SK-N-SH treated with all-trans-retinoic acid at 6 μM for 48 hours (cell line): Measurements from ENCODE around the gene CCDC188.
A peak's percentile ranks its signal among the peaks of the same experiment; 100 is the strongest.

ENCODE experiments used
- ATAC-seq: fragments of 200-7000 bp; cut with Tn5 transposase; 3 replicates; pipeline ENCODE4 v1.9.1; 2020; ENCODE audit warnings: mild to moderate bottlenecking, moderate library complexity
- ARNTL ChIP-seq: fragments of 450-650 bp; formaldehyde crosslinking; IDR thresholded peaks from 2 replicates; pipeline ENCODE4 v1.5.0; 2020; ENCODE audit warnings: low read depth, mild to moderate bottlenecking, moderate library complexity, borderline replicate concordance
- BACH2 ChIP-seq: fragments of 250-450 bp; sonication (Bioruptor Pico); IDR thresholded peaks from 2 replicates; pipeline ENCODE4 v1.9.0; 2021; ENCODE audit warnings: mild to moderate bottlenecking, borderline replicate concordance
- CSDC2 ChIP-seq: fragments of 250-450 bp; sonication (Bioruptor Pico); IDR thresholded peaks from 2 replicates; pipeline ENCODE4 v1.5.0; 2020; ENCODE audit warnings: mild to moderate bottlenecking, moderate library complexity
- OSR1 ChIP-seq: fragments of 250-450 bp; sonication (Bioruptor Pico); IDR thresholded peaks from 2 replicates; pipeline ENCODE4 v1.8.0; 2022; ENCODE audit warnings: moderate library complexity, mild to moderate bottlenecking, inconsistent platforms
- PPARA ChIP-seq: fragments of 250-450 bp; sonication (Bioruptor Pico); IDR thresholded peaks from 2 replicates; pipeline ENCODE4 v1.5.0; 2020; ENCODE audit warnings: mild to moderate bottlenecking, borderline replicate concordance
- RARB ChIP-seq: fragments of 250-450 bp; sonication (Bioruptor Pico); IDR thresholded peaks from 2 replicates; pipeline ENCODE4 v1.8.0; 2021; ENCODE audit warnings: mild to moderate bottlenecking, moderate library complexity
- SNAI2 ChIP-seq: fragments of 250-450 bp; sonication (Bioruptor Pico); IDR thresholded peaks from 2 replicates; pipeline ENCODE4 v1.5.0; 2020; ENCODE audit warnings: mild to moderate bottlenecking, moderate library complexity
- TCF4 ChIP-seq: fragments of 250-450 bp; sonication (Bioruptor Pico); IDR thresholded peaks from 2 replicates; pipeline ENCODE4 v1.8.0; 2021; ENCODE audit warnings: mild to moderate bottlenecking, moderate library complexity, borderline replicate concordance
- TOX ChIP-seq: fragments of 250-450 bp; sonication (Bioruptor Pico); IDR thresholded peaks from 2 replicates; pipeline ENCODE4 v1.8.0; 2021; ENCODE audit warnings: mild to moderate bottlenecking, moderate library complexity, borderline replicate concordance
- ZC3H10 ChIP-seq: fragments of 250-450 bp; sonication (Bioruptor Pico); IDR thresholded peaks from 2 replicates; pipeline ENCODE4 v1.5.1; 2021; ENCODE audit warnings: mild to moderate bottlenecking, moderate library complexity
- ZFP3 ChIP-seq: fragments of 250-450 bp; sonication (Bioruptor Pico); IDR thresholded peaks from 2 replicates; pipeline ENCODE4 v1.5.0; 2020; ENCODE audit warnings: mild to moderate bottlenecking, moderate library complexity
- ZFP30 ChIP-seq: fragments of 450-650 bp; formaldehyde crosslinking; IDR thresholded peaks from 2 replicates; pipeline ENCODE4 v1.5.0; 2022; ENCODE audit warnings: mild to moderate bottlenecking, moderate library complexity
- ZNF70 ChIP-seq: fragments of 450-650 bp; formaldehyde crosslinking; IDR thresholded peaks from 2 replicates; pipeline ENCODE4 v1.5.0; 2020; ENCODE audit warnings: mild to moderate bottlenecking, moderate library complexity
- TF ChIP-seq, protein P1 (sequence below): fragments of 250-450 bp; sonication (Bioruptor Pico); IDR thresholded peaks from 2 replicates; pipeline ENCODE4 v1.8.0; 2021; ENCODE audit warnings: low read depth, mild to moderate bottlenecking, moderate library complexity, borderline replicate concordance
- TF ChIP-seq, protein P2 (sequence below): fragments of 250-450 bp; sonication (Bioruptor Pico); IDR thresholded peaks from 2 replicates; pipeline ENCODE4 v1.5.1; 2020; ENCODE audit warnings: low read depth, mild to moderate bottlenecking, moderate library complexity
- TF ChIP-seq, protein P3 (sequence below): fragments of 250-450 bp; sonication (Bioruptor Pico); IDR thresholded peaks from 2 replicates; pipeline ENCODE4 v1.8.0; 2020; ENCODE audit warnings: mild to moderate bottlenecking, moderate library complexity, borderline replicate concordance
- TF ChIP-seq, protein P4 (sequence below): fragments of 250-450 bp; sonication (Bioruptor Pico); IDR thresholded peaks from 2 replicates; pipeline ENCODE4 v1.5.1; 2021; ENCODE audit warnings: mild to moderate bottlenecking, moderate library complexity

The CCDC188 gene

DNA sequence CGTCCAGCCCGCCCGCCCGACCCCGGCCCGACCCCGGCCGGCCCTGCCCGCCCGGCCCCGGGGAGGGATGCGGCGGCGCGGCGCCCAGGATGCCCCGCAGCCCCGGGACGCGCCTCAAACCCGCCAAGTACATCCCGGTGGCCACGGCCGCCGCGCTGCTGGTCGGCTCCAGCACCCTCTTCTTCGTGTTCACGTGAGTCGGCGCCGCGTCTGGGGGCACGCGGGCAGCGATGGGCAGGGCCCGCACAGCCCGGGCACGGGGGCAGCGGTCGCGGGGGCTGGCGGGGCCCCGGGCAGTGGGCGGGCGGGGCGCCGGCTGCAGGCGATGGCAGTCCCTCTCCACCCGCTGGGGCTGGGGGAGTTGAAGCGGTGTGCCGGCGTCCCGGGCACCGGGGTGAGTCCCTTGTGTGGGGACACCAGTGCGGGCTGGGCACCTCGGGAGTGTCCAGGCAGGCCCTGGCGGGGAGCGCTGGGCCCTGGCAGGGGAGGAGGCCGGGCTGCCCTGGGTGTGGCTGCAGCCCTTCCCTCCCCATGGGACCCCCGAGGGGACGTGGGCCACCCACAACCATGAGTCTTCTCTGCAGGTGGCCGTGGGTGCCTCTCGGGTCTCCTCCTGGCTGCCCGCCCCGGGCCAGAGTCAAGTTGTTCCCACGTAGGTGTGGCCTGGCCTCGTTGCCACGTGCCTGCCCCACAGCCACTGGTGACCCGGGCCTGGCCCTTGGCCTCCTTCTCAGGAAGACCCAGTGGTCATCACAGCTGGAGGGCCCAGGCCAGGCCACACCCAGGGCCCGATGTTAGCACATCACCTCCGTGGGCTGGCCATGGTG, 18.8 kb downstream of the CCDC188 start:
- ATAC-seq: 0 out of 3 replicates have a peak, but pooled peaks have one; percentile 1
- TF ChIP-seq BACH2 (no peak), ZFP3 (CRISPR knock-in tag) (no peak), ZFP30 (CRISPR knock-in tag) (no peak), ZC3H10 (no peak), CSDC2 (CRISPR knock-in tag) (no peak)
- TF ChIP-seq, protein P1, sequence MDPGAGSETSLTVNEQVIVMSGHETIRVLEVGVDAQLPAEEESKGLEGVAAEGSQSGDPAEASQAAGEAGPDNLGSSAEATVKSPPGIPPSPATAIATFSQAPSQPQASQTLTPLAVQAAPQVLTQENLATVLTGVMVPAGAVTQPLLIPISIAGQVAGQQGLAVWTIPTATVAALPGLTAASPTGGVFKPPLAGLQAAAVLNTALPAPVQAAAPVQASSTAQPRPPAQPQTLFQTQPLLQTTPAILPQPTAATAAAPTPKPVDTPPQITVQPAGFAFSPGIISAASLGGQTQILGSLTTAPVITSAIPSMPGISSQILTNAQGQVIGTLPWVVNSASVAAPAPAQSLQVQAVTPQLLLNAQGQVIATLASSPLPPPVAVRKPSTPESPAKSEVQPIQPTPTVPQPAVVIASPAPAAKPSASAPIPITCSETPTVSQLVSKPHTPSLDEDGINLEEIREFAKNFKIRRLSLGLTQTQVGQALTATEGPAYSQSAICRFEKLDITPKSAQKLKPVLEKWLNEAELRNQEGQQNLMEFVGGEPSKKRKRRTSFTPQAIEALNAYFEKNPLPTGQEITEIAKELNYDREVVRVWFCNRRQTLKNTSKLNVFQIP (CRISPR knock-in tag): no peak
- TF ChIP-seq, all 23 proteins: peak for 0

DNA sequence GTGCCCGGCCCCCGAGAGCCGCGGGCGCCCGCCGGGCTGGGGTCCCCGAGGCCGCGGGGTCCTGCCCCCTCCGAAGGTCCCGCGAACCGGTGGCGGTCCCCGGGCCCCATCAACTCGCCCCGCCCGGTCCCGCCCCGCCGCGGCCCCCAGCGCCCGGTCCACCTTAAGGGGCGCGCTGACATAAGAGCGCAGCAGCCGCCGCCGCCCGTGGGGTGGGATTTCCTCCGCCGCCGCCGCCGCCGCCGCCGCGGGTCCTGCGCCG, 19.3 kb downstream of the CCDC188 start, which contains the start of gene ZDHHC8:
TSS of gene ZDHHC8 (plus strand) at position 208 of the 262 bp plus-strand sequence. CDS start 144 bp downstream, outside the sequence.
- TF ChIP-seq BACH2 (no peak), ZFP30 (CRISPR knock-in tag) (no peak), SNAI2 (CRISPR knock-in tag) (no peak)
- ATAC-seq: no peak; the same call in 2 of the 3 replicates

DNA sequence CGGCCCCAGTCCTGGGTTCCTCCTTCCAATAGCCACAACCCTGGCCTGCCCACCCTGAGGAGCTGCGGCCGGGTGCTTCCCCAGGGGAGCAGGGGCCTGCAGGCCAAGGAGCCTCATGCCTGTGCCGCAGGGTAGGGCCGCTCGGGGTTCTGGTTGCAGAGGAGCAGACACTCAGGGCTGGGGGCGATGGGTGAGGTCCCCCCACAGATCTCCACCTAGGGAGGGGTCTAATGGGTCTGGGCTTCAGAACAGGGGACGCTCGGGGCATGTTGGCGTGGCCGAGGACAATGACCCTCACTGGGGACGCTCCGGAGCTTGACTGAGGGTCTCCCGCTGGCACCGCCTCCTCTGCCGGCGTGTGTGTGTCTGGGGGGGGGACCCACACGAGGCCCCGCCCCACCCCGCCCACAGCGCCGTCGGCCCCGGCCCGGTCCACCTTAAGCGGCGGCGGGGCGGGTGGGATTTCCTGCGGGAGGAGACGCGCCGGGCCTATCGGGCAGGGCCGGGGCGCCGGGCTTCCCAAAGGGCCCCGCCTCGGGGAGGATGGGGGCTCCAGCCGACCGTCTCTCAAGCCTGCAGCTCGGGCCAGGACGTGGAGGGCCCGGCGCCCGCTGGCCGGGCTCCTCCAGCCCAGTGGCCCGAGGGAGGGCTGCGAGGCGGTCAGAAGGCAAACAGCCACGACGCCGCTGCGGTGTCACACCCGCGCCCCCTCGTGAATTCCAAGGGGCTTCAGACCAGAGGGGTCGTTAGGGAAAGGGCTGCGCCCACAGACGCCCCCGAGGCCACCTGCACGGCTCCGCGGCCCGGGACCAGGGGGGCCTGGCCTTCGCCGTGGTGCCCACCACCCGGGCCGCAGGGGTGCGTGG, 19.9 kb downstream of the CCDC188 start:
- TF ChIP-seq ZC3H10: no peak
- TF ChIP-seq ZNF70: no peak
- TF ChIP-seq, protein P2, sequence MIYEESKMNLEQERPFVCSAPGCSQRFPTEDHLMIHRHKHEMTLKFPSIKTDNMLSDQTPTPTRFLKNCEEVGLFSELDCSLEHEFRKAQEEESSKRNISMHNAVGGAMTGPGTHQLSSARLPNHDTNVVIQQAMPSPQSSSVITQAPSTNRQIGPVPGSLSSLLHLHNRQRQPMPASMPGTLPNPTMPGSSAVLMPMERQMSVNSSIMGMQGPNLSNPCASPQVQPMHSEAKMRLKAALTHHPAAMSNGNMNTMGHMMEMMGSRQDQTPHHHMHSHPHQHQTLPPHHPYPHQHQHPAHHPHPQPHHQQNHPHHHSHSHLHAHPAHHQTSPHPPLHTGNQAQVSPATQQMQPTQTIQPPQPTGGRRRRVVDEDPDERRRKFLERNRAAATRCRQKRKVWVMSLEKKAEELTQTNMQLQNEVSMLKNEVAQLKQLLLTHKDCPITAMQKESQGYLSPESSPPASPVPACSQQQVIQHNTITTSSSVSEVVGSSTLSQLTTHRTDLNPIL: no peak
- TF ChIP-seq, protein P3, sequence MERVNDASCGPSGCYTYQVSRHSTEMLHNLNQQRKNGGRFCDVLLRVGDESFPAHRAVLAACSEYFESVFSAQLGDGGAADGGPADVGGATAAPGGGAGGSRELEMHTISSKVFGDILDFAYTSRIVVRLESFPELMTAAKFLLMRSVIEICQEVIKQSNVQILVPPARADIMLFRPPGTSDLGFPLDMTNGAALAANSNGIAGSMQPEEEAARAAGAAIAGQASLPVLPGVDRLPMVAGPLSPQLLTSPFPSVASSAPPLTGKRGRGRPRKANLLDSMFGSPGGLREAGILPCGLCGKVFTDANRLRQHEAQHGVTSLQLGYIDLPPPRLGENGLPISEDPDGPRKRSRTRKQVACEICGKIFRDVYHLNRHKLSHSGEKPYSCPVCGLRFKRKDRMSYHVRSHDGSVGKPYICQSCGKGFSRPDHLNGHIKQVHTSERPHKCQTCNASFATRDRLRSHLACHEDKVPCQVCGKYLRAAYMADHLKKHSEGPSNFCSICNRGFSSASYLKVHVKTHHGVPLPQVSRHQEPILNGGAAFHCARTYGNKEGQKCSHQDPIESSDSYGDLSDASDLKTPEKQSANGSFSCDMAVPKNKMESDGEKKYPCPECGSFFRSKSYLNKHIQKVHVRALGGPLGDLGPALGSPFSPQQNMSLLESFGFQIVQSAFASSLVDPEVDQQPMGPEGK (CRISPR knock-in tag): 0 out of 2 replicates have a peak, but pooled peaks have one; percentile 32
- peak; percentile 87 for ATAC-seq

DNA sequence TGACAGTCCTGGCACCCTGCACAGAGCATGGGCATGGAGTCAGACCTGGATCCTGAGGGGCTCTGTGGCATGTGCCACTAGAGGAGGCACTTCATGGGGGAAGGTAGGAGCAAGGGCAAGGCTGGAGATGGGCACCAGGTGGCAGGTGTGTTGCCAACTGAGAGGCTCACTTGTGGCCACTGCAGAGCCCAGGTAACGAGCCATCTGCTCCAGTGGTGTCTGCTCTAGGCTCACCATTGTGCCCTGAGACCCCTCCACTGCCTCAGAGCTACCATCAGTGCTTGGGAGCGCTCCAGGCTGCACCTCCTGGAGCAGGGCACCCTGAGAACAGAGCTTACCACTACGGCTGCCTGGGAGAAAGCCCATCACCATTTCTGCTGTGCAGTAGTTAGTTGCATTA, 20.5 kb downstream of the CCDC188 start:
- TF ChIP-seq, protein P4, sequence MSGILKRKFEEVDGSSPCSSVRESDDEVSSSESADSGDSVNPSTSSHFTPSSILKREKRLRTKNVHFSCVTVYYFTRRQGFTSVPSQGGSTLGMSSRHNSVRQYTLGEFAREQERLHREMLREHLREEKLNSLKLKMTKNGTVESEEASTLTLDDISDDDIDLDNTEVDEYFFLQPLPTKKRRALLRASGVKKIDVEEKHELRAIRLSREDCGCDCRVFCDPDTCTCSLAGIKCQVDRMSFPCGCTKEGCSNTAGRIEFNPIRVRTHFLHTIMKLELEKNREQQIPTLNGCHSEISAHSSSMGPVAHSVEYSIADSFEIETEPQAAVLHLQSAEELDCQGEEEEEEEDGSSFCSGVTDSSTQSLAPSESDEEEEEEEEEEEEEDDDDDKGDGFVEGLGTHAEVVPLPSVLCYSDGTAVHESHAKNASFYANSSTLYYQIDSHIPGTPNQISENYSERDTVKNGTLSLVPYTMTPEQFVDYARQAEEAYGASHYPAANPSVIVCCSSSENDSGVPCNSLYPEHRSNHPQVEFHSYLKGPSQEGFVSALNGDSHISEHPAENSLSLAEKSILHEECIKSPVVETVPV: no peak
- TF ChIP-seq SNAI2 (CRISPR knock-in tag) (no peak), TCF4 (CRISPR knock-in tag) (no peak), BACH2 (no peak), ZFP30 (CRISPR knock-in tag) (no peak), ARNTL (CRISPR knock-in tag) (no peak), TOX (CRISPR knock-in tag) (no peak), CSDC2 (CRISPR knock-in tag) (no peak), ZNF70 (no peak), RARB (no peak)
- TF ChIP-seq, protein P3 (CRISPR knock-in tag): no peak
- ATAC-seq: peak; percentile 4

DNA sequence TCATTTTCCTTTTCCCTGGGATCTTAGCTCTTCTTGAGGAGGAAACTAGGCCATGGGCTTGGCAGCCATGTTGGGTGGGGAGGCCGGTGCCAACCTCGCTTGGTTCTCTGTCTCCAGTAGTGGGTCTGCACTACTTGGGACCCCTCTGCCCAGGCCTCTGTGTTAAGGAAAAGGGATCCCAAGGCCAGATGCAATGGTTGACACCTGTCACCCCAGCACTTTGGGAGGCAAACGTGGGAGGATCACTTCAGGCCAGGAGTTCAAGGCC, 21.2 kb downstream of the CCDC188 start:
- no peak for ATAC-seq
- TF ChIP-seq, protein P3 (CRISPR knock-in tag): no peak
- no peak for TF ChIP-seq ARNTL (CRISPR knock-in tag)
- no peak for TF ChIP-seq RARB
- TF ChIP-seq, protein P1 (CRISPR knock-in tag): no peak
- TF ChIP-seq OSR1 (CRISPR knock-in tag): no peak
- TF ChIP-seq PPARA (CRISPR knock-in tag): no peak
- no peak for TF ChIP-seq ZFP3 (CRISPR knock-in tag)
- TF ChIP-seq, protein P4: no peak
- TF ChIP-seq TCF4 (CRISPR knock-in tag): no peak
